Breast epithelium (tissue), 3 donors: ENCODE results near the gene POLG.

Experiments
- CTCF ChIP-seq, 3 donors: fragments of 450-650 bp; IDR thresholded peaks; one replicate each; pipeline ENCODE4 v1.5.1; 2016 to 2017; ENCODE audit warnings: antibody characterized with exemption in 3 of 3, mild to moderate bottlenecking in 3 of 3, moderate library complexity in 3 of 3
- POLR2A ChIP-seq: fragments of 450-650 bp; IDR thresholded peaks from one replicate; pipeline ENCODE4 v1.6.1; 2016; ENCODE audit warnings: antibody characterized with exemption, mild to moderate bottlenecking, moderate library complexity

- no peak for TF ChIP-seq CTCF (IDR thresholded peaks at IDR 0.05)
- no peak for TF ChIP-seq POLR2A
Observed at GRCh38 chr15:89384176-89384604, 49.6 kb upstream of the POLG start.
